IMR-90 (cell line): ENCODE data around the gene MTHFSD. TPM values are rescaled to one million over a fixed set of nuclear protein-coding genes. Genes with fewer than 3 reads are reported as not detected.
A peak's percentile ranks its signal among the peaks of the same experiment; 100 is the strongest.

ENCODE experiments used
- ATAC-seq: fragments of 200-7000 bp; cut with Tn5 transposase; 2 replicates; pipeline ENCODE4 v1.9.1; 2020; ENCODE audit warnings: low read depth, mild to moderate bottlenecking, moderate library complexity
- BruUV-seq: library from RNA; stranded (reverse); fragments of 400-500 nt; replicated peaks from 2 replicates; lab custom pipeline; 2021; lab: Mats Ljungman, UMichigan
- CTCF ChIA-PET: fragments of 300-600 bp; formaldehyde crosslinking; extraction: SDS; loops from one replicate; lab custom pipeline; 2021; ENCODE audit warnings: antibody characterized with exemption; lab: Yijun Ruan, JAX
- POLR2A ChIA-PET: fragments of 300-600 bp; sonication (Branson Sonifier 250); formaldehyde crosslinking; loops from one replicate; lab custom pipeline; 2022; ENCODE audit warnings: antibody characterized with exemption; ENCODE audit not compliant: unreplicated experiment; lab: Charles Lee
- DNase-seq: peaks from one replicate; pipeline ENCODE4 v3.0.0; 2013
- H2AFZ ChIP-seq: replicated peaks from 2 replicates; pipeline ENCODE3; 2013; ENCODE audit warnings: low read length, mild to moderate bottlenecking; ENCODE audit not compliant: poor library complexity
- H2AK5ac ChIP-seq: 2 replicates; pipeline ENCODE4 v1.6.1; 2013; ENCODE audit warnings: low read depth, low read length, inconsistent platforms
- H2AK9ac ChIP-seq: replicated peaks from 2 replicates; pipeline ENCODE3; 2013; ENCODE audit warnings: mild to moderate bottlenecking, low read depth, low read length, moderate library complexity; ENCODE audit not compliant: poor library complexity
- H2BK120ac ChIP-seq: 2 replicates; pipeline ENCODE4 v1.6.1; 2013; ENCODE audit warnings: low read depth, low read length, inconsistent platforms
- H2BK15ac ChIP-seq: 3 replicates; pipeline ENCODE4 v1.6.1; 2013; ENCODE audit warnings: low read depth, low read length, inconsistent platforms
- H2BK20ac ChIP-seq: 2 replicates; pipeline ENCODE4 v1.6.1; 2013; ENCODE audit warnings: low read depth, mild to moderate bottlenecking, inconsistent platforms, low read length, moderate library complexity
- H2BK5ac ChIP-seq: 2 replicates; pipeline ENCODE4 v1.6.1; 2013; ENCODE audit warnings: mild to moderate bottlenecking, low read depth, low read length, inconsistent platforms; ENCODE audit not compliant: poor library complexity, severe bottlenecking
- H3K14ac ChIP-seq: replicated peaks from 2 replicates; pipeline ENCODE4 v1.6.1; 2013; ENCODE audit warnings: low read depth, low read length, inconsistent platforms
- H3K18ac ChIP-seq: 2 replicates; pipeline ENCODE4 v1.6.1; 2013; ENCODE audit warnings: low read depth, low read length, control low read depth
- H3K23ac ChIP-seq: 2 replicates; pipeline ENCODE4 v1.6.1; 2013; ENCODE audit warnings: low read depth, low read length, inconsistent platforms
- H3K27ac ChIP-seq: 2 replicates; pipeline ENCODE4 v1.5.1; 2013; ENCODE audit warnings: mild to moderate bottlenecking, control low read depth, low read length; ENCODE audit not compliant: insufficient read depth
- H3K27me3 ChIP-seq: 2 replicates; pipeline ENCODE4 v1.6.1; 2013; ENCODE audit warnings: low read length; ENCODE audit not compliant: control insufficient read depth, insufficient read depth
- H3K36me3 ChIP-seq: 2 replicates; pipeline ENCODE4 v1.6.1; 2013; ENCODE audit warnings: low read length, mixed read lengths; ENCODE audit not compliant: control insufficient read depth, insufficient read depth
- H3K4ac ChIP-seq: 2 replicates; pipeline ENCODE4 v1.6.1; 2013; ENCODE audit warnings: low read depth, low read length, inconsistent platforms
- H3K4me1 ChIP-seq: 2 replicates; pipeline ENCODE4 v1.6.1; 2013; ENCODE audit warnings: low read length, mixed read lengths; ENCODE audit not compliant: control insufficient read depth, insufficient read depth
- H3K4me2 ChIP-seq: 2 replicates; pipeline ENCODE4 v1.6.1; 2013; ENCODE audit warnings: low read depth, mild to moderate bottlenecking, control low read depth, low read length, moderate library complexity
- H3K4me3 ChIP-seq: 2 replicates; pipeline ENCODE4 v1.5.1; 2013; ENCODE audit warnings: low read depth, mild to moderate bottlenecking, control low read depth, low read length, moderate library complexity; ENCODE audit not compliant: insufficient read depth
- H3K56ac ChIP-seq: 2 replicates; pipeline ENCODE4 v1.6.1; 2013; ENCODE audit warnings: low read length, inconsistent platforms; ENCODE audit not compliant: insufficient read depth; ENCODE audit errors: extremely low read depth
- H3K79me1 ChIP-seq, 2 experiments: 2 replicates each; pipeline ENCODE4 v1.6.1; 2013; ENCODE audit warnings: low read length in 2 of 2, inconsistent platforms in 1 of 2, low read depth in 1 of 2
- H3K9ac ChIP-seq: 2 replicates; pipeline ENCODE4 v1.6.1; 2013; ENCODE audit warnings: low read depth, low read length, control low read depth
- H3K9me1 ChIP-seq: 2 replicates; pipeline ENCODE4 v1.6.1; 2013; ENCODE audit warnings: low read length, inconsistent platforms; ENCODE audit not compliant: insufficient read depth
- H3K9me3 ChIP-seq: 2 replicates; pipeline ENCODE4 v1.6.1; 2013; ENCODE audit warnings: low read length; ENCODE audit not compliant: control insufficient read depth, insufficient read depth
- H4K20me1 ChIP-seq: 2 replicates; pipeline ENCODE4 v1.6.1; 2013; ENCODE audit warnings: low read length, inconsistent platforms; ENCODE audit not compliant: insufficient read depth
- H4K5ac ChIP-seq: 2 replicates; pipeline ENCODE4 v1.6.1; 2013; ENCODE audit warnings: mild to moderate bottlenecking, low read depth, low read length, control low read depth
- H4K8ac ChIP-seq, 2 experiments: 2 replicates each; pipeline ENCODE4 v1.6.1; 2013; ENCODE audit warnings: low read depth in 2 of 2, low read length in 2 of 2, control low read depth in 1 of 2, inconsistent platforms in 1 of 2
- H4K91ac ChIP-seq: 2 replicates; pipeline ENCODE4 v1.6.1; 2013; ENCODE audit warnings: low read depth, low read length, inconsistent platforms; ENCODE audit not compliant: insufficient read depth
- BHLHE40 ChIP-seq: fragments of 150-350 bp; IDR thresholded peaks from 2 replicates; pipeline ENCODE4 v1.6.1; 2016; ENCODE audit warnings: mild to moderate bottlenecking, low read depth, low read length
- CHD1 ChIP-seq: IDR thresholded peaks from 2 replicates; pipeline ENCODE4 v1.6.1; 2012; ENCODE audit warnings: low read depth, low read length, improper control_type of control experiment
- FOS ChIP-seq: fragments of 150-350 bp; IDR thresholded peaks from 2 replicates; pipeline ENCODE4 v1.6.1; 2016; ENCODE audit warnings: low read depth, low read length
- MAFK ChIP-seq: IDR thresholded peaks from 2 replicates; pipeline ENCODE4 v1.6.1; 2012; ENCODE audit warnings: low read depth, low read length, improper control_type of control experiment
- MAZ ChIP-seq: IDR thresholded peaks from 2 replicates; pipeline ENCODE4 v1.6.1; 2012; ENCODE audit warnings: low read depth, mild to moderate bottlenecking, low read length, improper control_type of control experiment, moderate library complexity, borderline replicate concordance
- MXI1 ChIP-seq: IDR thresholded peaks from 2 replicates; pipeline ENCODE4 v1.6.1; 2012; ENCODE audit warnings: low read depth, mild to moderate bottlenecking, low read length, moderate library complexity, borderline replicate concordance
- NFE2L2 ChIP-seq: fragments of 150-350 bp; IDR thresholded peaks from 2 replicates; pipeline ENCODE4 v1.6.1; 2016; ENCODE audit warnings: low read depth, mild to moderate bottlenecking, low read length
- POLR2A ChIP-seq: IDR thresholded peaks from 2 replicates; pipeline ENCODE4 v1.6.1; 2012; ENCODE audit warnings: mild to moderate bottlenecking, low read depth, low read length
- RAD21 ChIP-seq: IDR thresholded peaks from 2 replicates; pipeline ENCODE4 v1.6.1; 2012; ENCODE audit warnings: low read length, improper control_type of control experiment
- RCOR1 ChIP-seq: IDR thresholded peaks from 2 replicates; pipeline ENCODE4 v1.6.1; 2012; ENCODE audit warnings: mild to moderate bottlenecking, low read length, improper control_type of control experiment; ENCODE audit not compliant: insufficient replicate concordance
- RFX5 ChIP-seq: IDR thresholded peaks from 2 replicates; pipeline ENCODE4 v1.8.0; 2012; ENCODE audit warnings: low read depth, mild to moderate bottlenecking, low read length, moderate library complexity
- SMC3 ChIP-seq: fragments of 150-350 bp; IDR thresholded peaks from 2 replicates; pipeline ENCODE4 v1.6.1; 2016; ENCODE audit warnings: low read depth, mild to moderate bottlenecking, antibody characterized with exemption, low read length, moderate library complexity
- WGBS, 2 experiments: methylation state at CpG; one replicate each; pipeline versions ENCODE4 v1.1.5 to v1.1.7; 2013; ENCODE audit warnings: missing lambda C conversion rate in 2 of 2; ENCODE audit not compliant: insufficient read length in 1 of 2; ENCODE audit errors: extremely low coverage in 2 of 2; 5-methylcytosine and 5-hydroxymethylcytosine counted together
- dilution Hi-C: fragments of 300-500 bp; cut with HindIII; formaldehyde crosslinking; loops from one replicate; pipeline ENCODE4 v1.14.3; 2018; ENCODE audit warnings: low sequenced_read_pairs; ENCODE audit not compliant: unreplicated experiment
- in situ Hi-C: fragments of 300-500 bp; cut with MboI; formaldehyde crosslinking; loops from 3 replicates; pipeline ENCODE4 v1.14.3; 2019; ENCODE audit warnings: low sequenced_read_pairs, inconsistent platforms, mixed read lengths
- intact Hi-C: fragments of 100-400 bp; cut with micrococcal nuclease; formaldehyde crosslinking; loops from 2 replicates; pipeline ENCODE4 v1.10.0; 2022
- polyA plus RNA-seq, 3 experiments: library from polyadenylated mRNA; depleted of rRNA; stranded (reverse); fragments of >200 nt; gene quantifications; 2 replicates each; pipeline ENCODE4 v1.2.3, GENCODE V29; 2012; ENCODE audit warnings: low replicate concordance in 1 of 3
- total RNA-seq: library from RNA; depleted of rRNA; stranded (reverse); fragments of >200 nt; gene quantifications from 2 replicates; pipeline ENCODE4 v1.2.3, GENCODE V29; 2012
- TF ChIP-seq, protein P1 (sequence below): fragments of 150-350 bp; IDR thresholded peaks from 2 replicates; pipeline ENCODE4 v1.6.1; 2016; ENCODE audit warnings: low read depth, mild to moderate bottlenecking, low read length, moderate library complexity, borderline replicate concordance
- TF ChIP-seq, protein P2 (sequence below): conservative IDR thresholded peaks from 2 replicates; pipeline ENCODE4 v1.5.1; 2012; ENCODE audit warnings: mild to moderate bottlenecking, low read depth, low read length, improper control_type of control experiment

The MTHFSD gene
- total and polyA plus RNA-seq, 2 of the 4 experiments (the other 2 are of a cell fraction), result 8.2 to 16.8 TPM

- DNase-seq (peak; percentile 96), ATAC-seq (peak; percentile 58)
- Histone ChIP-seq H3K27me3 (no peaks in the 10 kb centered on the region), H3K4ac (peak overlapping the region; percentile 98), H4K5ac (no peak overlapping the region), H3K9ac (peak overlapping the region; percentile 100), H2BK5ac (peak overlapping the region; percentile 99), H3K27ac (peak overlapping the region; percentile 100), H3K14ac (0 out of 2 replicates have a peak overlapping the region, but pooled peaks have one; percentile 52), H2BK20ac (no peak overlapping the region), H3K9me3 (no peaks in the 10 kb centered on the region), H2AK9ac (peak overlapping the region; percentile 96), H2AK5ac (no peak overlapping the region), H3K23ac (0 out of 2 replicates have a peak overlapping the region, but pooled peaks have one; percentile 73), H4K91ac (peak overlapping the region; percentile 86; the same call in 1 of the 2 replicates), H3K36me3 (peaks cover 59% of the 10 kb centered on the region), H2AFZ (peak overlapping the region; percentile 78), H3K18ac (peak overlapping the region; percentile 15; the same call in 1 of the 2 replicates), H3K9me1 (no peaks in the 10 kb centered on the region), H4K20me1 (peaks cover 38% of the 10 kb centered on the region), H3K56ac (peak overlapping the region; percentile 75; the same call in 1 of the 2 replicates), H2BK120ac (peak overlapping the region; percentile 97), H2BK15ac (no peak overlapping the region), H3K4me1 (no peaks in the 10 kb centered on the region), H3K4me2 (peak overlapping the region; percentile 96), H3K79me1 (peaks cover 0 to 7% of the 10 kb centered on the region in 2 experiments; a peak in 1 of 4 replicates), H4K8ac (peak overlapping the region in 1 of 2 experiments; percentile 51; a peak in 3 of 4 replicates), H3K4me3 (peak overlapping the region; percentile 98)
- WGBS, 2 experiments, result 0% methylated on average over 4 of the region's 84 CpGs; no CpG with 5 or more reads in 1 of the 2 experiments
- dilution Hi-C loops (no loop called here), in situ Hi-C loops (loop anchor here (5.0 kb wide), 2 partner anchors 208 to 288 kb away; no protein-coding TSS in a partner anchor), intact Hi-C loops (loop anchor here (1.0 to 10.0 kb wide), 6 partner anchors 113 to 437 kb away; no protein-coding TSS in a partner anchor)
- POLR2A ChIA-PET, result interaction anchor here (0.6 to 2.2 kb wide), 32 partner anchors 8 to 1879 kb away, joined by 3 to 21 read pairs (median 4); no protein-coding TSS in a partner anchor
- BruUV-seq, result no TSS peak
- CTCF ChIA-PET, result interaction anchor here (0.7 to 1.2 kb wide), 4 partner anchors 9 to 217 kb away, joined by 3 to 8 read pairs (median 3); no protein-coding TSS in a partner anchor
- TF ChIP-seq FOS (no peak), MAFK (no peak), MAZ (peak; percentile 82; the same call in 1 of the 2 replicates), RAD21 (peak; percentile 8; the same call in 1 of the 2 replicates), NFE2L2 (0 out of 2 replicates have a peak, but pooled peaks have one; percentile 4), RFX5 (no peak), RCOR1 (no peak), MXI1 (0 out of 2 replicates have a peak, but pooled peaks have one; percentile 12), CHD1 (peak; percentile 16; the same call in 1 of the 2 replicates), SMC3 (peak; percentile 17; the same call in 1 of the 2 replicates), POLR2A (peak; percentile 83), BHLHE40 (0 out of 2 replicates have a peak, but pooled peaks have one; percentile 10)
- TF ChIP-seq, protein P1, sequence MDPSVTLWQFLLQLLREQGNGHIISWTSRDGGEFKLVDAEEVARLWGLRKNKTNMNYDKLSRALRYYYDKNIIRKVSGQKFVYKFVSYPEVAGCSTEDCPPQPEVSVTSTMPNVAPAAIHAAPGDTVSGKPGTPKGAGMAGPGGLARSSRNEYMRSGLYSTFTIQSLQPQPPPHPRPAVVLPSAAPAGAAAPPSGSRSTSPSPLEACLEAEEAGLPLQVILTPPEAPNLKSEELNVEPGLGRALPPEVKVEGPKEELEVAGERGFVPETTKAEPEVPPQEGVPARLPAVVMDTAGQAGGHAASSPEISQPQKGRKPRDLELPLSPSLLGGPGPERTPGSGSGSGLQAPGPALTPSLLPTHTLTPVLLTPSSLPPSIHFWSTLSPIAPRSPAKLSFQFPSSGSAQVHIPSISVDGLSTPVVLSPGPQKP, result no peak
- TF ChIP-seq, protein P2, sequence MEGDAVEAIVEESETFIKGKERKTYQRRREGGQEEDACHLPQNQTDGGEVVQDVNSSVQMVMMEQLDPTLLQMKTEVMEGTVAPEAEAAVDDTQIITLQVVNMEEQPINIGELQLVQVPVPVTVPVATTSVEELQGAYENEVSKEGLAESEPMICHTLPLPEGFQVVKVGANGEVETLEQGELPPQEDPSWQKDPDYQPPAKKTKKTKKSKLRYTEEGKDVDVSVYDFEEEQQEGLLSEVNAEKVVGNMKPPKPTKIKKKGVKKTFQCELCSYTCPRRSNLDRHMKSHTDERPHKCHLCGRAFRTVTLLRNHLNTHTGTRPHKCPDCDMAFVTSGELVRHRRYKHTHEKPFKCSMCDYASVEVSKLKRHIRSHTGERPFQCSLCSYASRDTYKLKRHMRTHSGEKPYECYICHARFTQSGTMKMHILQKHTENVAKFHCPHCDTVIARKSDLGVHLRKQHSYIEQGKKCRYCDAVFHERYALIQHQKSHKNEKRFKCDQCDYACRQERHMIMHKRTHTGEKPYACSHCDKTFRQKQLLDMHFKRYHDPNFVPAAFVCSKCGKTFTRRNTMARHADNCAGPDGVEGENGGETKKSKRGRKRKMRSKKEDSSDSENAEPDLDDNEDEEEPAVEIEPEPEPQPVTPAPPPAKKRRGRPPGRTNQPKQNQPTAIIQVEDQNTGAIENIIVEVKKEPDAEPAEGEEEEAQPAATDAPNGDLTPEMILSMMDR, result peak; percentile 17; the same call in 1 of the 2 replicates
These were observed 45.1 kb downstream of the MTHFSD start for GRCh38 chr16:86509759-86510464.
